ENCODE data around the gene FAAP100. TPM values are rescaled to one million over a fixed set of nuclear protein-coding genes. Genes with fewer than 3 reads are reported as not detected.
"Not testable (repeated sequence)": the region's sequence is repeated elsewhere in the genome, so short reads cannot be mapped to it uniquely, and the experiment has no call there.

FAAP100 gene
- total RNA-seq, 6 experiments from 2014 or later: 21.9 to 27.7 (median 23.9) TPM

DNA sequence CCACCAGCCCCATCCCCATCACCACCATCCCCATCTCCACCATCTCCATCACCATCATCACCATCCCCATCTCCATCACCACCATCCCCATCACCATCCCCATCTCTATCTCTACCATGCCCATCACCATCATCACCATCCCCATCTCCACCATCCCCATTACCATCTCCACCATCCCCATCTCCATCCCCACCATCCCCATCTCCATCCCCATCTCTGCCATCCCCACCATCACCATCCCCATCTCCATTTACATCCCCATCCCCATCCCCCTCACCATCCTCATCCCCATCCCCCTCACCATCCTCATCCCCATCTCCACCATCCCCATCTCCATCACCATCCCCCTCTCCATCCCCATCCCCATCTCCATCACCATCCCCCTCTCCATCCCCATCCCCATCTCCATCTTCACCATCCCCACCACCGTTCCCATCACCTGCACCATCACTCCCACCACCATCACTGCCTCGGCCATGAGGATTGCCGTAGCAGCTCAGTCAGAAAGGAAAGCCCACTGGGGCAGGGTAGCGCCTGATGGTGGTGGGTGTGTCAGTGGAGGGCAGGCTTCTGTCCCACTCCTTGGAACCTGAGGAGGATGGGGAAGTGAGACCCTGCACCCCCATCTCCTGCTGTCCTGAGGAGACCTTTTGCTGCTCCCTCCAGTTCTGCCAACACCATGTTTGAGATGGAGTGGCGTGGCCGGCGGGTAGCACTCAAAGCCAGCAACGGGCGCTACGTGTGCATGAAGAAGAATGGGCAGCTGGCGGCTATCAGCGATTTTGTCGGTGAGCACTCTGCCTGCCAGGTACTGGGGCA is 16.5 kb downstream of the FAAP100 start:
- Mint-ChIP-seq H3K4me3 (no peak overlapping the region), H3K9me3 (no peaks in the 10 kb centered on the region), H3K27ac (no peak overlapping the region), H3K27me3 (ENCODE audit: insufficient read depth) (peaks cover 10% of the 10 kb centered on the region), H3K4me1 (ENCODE audit: low read depth) (no peaks in the 10 kb centered on the region), H3K36me3 (ENCODE audit: low read depth) (no peaks in the 10 kb centered on the region)
- DNase-seq: no peak
- TF ChIP-seq, protein P1, sequence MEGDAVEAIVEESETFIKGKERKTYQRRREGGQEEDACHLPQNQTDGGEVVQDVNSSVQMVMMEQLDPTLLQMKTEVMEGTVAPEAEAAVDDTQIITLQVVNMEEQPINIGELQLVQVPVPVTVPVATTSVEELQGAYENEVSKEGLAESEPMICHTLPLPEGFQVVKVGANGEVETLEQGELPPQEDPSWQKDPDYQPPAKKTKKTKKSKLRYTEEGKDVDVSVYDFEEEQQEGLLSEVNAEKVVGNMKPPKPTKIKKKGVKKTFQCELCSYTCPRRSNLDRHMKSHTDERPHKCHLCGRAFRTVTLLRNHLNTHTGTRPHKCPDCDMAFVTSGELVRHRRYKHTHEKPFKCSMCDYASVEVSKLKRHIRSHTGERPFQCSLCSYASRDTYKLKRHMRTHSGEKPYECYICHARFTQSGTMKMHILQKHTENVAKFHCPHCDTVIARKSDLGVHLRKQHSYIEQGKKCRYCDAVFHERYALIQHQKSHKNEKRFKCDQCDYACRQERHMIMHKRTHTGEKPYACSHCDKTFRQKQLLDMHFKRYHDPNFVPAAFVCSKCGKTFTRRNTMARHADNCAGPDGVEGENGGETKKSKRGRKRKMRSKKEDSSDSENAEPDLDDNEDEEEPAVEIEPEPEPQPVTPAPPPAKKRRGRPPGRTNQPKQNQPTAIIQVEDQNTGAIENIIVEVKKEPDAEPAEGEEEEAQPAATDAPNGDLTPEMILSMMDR (IDR thresholded peaks at IDR 0.05): no peak

DNA sequence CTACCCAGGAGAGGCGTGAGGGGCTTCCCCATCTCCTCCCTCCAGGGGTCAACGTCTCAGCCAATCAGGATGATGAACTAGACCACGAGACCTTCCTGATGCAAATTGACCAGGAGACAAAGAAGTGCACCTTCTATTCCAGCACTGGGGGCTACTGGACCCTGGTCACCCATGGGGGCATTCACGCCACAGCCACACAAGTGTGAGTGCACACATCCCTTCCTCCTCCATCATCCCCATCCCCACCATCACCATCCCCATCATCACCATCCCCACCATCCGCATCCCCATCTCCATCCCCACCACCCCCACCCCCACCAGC is 17.2 kb downstream of the FAAP100 start:
- H3K36me3 Mint-ChIP-seq (ENCODE audit: low read depth): no peaks in the 10 kb centered on the region

DNA sequence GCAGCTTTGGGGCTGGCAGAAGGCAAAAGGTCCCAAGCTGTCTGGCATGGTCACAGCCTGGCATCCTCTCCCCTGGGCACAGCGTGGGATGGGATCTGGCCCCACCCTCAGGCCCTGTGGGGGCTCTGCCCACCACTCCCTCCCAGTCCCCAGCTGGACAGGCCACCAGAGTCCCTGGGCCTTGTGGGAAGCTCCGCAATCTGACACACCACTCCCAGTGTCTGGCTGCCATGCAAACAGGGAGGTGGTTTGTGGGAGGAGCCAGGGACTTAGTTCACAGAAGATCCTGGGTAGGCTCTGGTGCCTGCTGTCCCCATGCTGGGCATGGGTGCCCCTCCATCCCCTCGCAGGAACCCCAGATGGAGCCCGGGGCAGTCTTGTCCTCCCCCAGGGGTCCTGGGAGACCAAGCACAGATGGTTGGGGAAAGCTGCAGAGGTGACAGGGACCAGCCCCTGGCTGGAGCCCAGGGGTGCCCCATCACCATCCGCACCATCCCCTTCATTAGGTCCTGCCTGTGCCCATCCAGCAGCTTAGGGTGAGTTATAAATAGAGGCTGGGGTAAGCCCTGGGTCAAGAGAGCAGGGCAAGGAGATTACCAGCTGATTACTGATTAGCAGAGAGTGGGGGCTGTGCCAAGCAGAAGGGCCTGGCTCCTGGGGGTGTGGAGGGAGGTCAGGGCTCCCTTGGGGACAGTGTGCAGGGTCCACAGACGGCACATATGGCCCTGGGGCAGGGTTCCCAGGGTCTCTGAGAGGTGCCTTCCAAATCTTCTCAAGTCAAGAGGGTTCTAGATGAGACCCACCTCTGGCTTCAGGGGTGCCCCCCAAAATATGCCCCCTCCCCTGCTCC is 17.8 kb downstream of the FAAP100 start:
- TF ChIP-seq, protein P1 (IDR thresholded peaks at IDR 0.05): no peak
- H3K27ac Mint-ChIP-seq: no peak overlapping the region
- no peak overlapping the region for H3K4me3 Mint-ChIP-seq
- no peaks in the 10 kb centered on the region for H3K4me1 Mint-ChIP-seq (ENCODE audit: low read depth)
- DNase-seq: no peak
- H3K36me3 Mint-ChIP-seq (ENCODE audit: low read depth): no peaks in the 10 kb centered on the region
- peaks cover 10% of the 10 kb centered on the region for H3K27me3 Mint-ChIP-seq (ENCODE audit: insufficient read depth)
- H3K9me3 Mint-ChIP-seq: no peaks in the 10 kb centered on the region

More for the DNA sequence above, 17.2 kb downstream of the FAAP100 start:
- Mint-ChIP-seq H3K27me3 (ENCODE audit: insufficient read depth) (peaks cover 10% of the 10 kb centered on the region), H3K9me3 (no peaks in the 10 kb centered on the region), H3K4me3 (no peak overlapping the region), H3K4me1 (ENCODE audit: low read depth) (no peaks in the 10 kb centered on the region), H3K27ac (no peak overlapping the region)
- DNase-seq: no peak
- TF ChIP-seq, protein P1 (IDR thresholded peaks at IDR 0.05): no peak

DNA sequence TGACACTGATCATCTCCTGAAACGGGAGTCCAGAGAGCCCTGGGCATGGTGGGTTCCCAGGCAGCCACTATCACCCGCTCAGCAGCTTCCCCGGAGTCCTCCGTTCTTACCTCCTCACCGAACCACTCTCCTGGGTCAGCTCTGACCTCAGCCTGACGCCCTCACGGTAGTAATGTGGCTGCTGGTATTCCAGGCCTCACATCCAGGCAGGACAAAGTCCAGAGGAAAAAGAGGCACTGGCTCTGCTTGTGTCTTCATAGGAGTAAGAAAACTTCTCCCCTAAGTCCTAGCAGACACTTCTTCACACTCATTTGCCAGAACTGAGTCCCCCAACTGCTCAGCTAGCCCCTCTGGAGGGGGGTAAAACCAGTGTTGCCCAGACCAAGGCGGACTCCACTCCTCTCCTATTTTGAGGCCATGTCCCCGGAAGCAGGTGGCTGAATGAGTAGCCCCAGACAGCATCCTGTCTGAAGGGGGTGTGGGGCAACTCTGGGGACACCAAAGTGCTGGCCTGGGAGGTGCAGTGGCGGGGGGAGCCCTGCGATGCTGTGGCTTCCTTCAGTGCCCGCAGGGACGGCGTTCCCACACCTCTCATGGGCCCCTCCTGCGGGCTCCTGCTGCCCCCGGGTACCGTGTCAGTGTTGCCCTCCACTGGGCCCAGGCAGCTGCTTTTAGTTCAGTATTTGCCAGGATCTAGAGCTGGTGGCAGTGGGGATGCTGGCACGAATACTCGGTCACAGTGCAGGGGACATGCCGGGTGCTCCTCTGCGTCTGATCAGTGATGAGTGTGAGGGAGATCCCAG is 18.6 kb downstream of the FAAP100 start:
- DNase-seq: no peak
- Mint-ChIP-seq H3K36me3 (ENCODE audit: low read depth) (no peaks in the 10 kb centered on the region), H3K9me3 (no peaks in the 10 kb centered on the region), H3K27me3 (ENCODE audit: insufficient read depth) (peaks cover 10% of the 10 kb centered on the region), H3K27ac (no peak overlapping the region), H3K4me1 (ENCODE audit: low read depth) (no peaks in the 10 kb centered on the region), H3K4me3 (no peak overlapping the region)
- TF ChIP-seq, protein P1 (IDR thresholded peaks at IDR 0.05): no peak

DNA sequence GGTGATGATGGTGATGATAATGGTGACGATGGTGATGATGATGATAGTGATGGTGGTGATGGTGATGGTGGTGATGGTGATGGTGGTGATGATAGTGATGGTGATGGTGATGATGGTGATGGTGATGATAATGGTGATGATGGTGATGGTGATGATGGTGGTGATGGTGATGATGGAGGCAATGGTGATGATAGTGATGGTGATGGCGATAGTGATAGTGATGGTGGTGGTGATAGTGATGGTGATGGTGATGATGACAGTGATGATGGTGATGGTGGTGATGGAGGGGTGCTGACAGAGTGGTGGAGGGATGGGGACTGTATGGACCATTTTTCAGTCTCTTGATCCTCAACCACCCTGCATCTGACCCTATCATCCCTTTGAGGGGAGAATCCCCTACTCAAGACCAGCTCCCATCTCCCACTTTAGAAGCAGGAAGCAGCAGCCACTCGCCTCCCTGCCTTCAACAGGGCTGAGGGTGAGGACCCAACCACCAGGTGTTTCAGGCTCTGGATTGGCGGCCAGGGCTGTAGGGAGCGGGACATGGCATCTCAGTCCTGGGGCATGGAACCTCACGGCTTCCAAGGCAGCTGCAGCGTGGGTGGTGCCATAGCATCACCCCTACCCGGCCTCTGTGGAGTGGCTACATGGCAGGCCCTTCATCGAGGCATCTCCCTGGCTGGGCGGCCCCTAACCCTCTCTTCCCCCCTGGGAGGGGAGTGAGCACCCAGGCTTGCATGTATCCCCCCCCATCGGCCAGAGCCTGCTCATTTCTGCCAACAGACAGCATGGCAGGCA is 19.5 kb downstream of the FAAP100 start:
- no peaks in the 10 kb centered on the region; the same call in 1 of the 2 replicates for H3K4me1 Mint-ChIP-seq (ENCODE audit: low read depth)
- H3K27me3 Mint-ChIP-seq (ENCODE audit: insufficient read depth): peaks cover 7% of the 10 kb centered on the region
- no peak overlapping the region for H3K4me3 Mint-ChIP-seq
- H3K27ac Mint-ChIP-seq: no peak overlapping the region
- no peak for DNase-seq
- TF ChIP-seq, protein P1 (IDR thresholded peaks at IDR 0.05): no peak
- no peaks in the 10 kb centered on the region for H3K9me3 Mint-ChIP-seq
- H3K36me3 Mint-ChIP-seq (ENCODE audit: low read depth): no peaks in the 10 kb centered on the region

DNA sequence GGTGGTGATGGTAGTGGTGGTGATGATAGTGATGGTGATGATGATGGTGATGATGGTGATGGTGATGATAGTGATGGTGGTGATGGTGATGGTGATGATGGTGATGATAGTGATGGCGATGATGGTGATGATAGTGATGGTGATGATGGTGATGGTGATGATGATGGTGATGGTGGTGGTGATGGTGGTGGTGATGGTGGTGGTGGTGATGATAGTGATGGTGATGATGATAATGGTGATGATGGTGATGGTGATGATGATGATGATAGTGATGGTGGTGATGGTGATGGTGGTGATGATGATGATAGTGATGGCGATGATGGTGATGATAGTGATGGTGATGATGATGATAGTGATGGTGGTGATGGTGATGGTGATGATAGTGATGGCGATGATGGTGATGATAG is 20.2 kb downstream of the FAAP100 start:
- not testable (repeated sequence) for H3K4me1 Mint-ChIP-seq (ENCODE audit: low read depth); H3K27me3 Mint-ChIP-seq (ENCODE audit: insufficient read depth); H3K9me3 Mint-ChIP-seq; H3K27ac Mint-ChIP-seq; H3K4me3 Mint-ChIP-seq; DNase-seq; H3K36me3 Mint-ChIP-seq (ENCODE audit: low read depth)

DNA sequence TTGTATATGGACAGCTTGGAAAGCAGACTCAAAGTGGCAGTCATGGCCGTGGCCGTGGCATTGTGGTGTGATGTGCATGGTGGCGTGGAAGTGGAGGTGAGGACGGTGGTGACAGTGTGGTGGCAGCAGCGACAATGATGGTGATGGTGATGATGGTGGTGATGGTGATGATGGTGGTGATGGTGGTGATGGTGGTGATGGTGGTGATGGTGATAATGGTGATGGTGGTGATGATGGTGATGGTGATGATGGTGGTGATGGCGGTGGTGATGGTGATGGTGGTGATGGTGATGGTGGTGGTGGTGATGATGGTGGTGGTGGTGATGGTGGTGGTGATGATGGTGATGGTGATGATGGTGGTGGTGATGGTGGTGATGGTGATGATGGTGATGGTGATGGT is 21.1 kb downstream of the FAAP100 start:
- DNase-seq; H3K27me3 Mint-ChIP-seq (ENCODE audit: insufficient read depth); H3K4me3 Mint-ChIP-seq; H3K27ac Mint-ChIP-seq; H3K36me3 Mint-ChIP-seq (ENCODE audit: low read depth); H3K4me1 Mint-ChIP-seq (ENCODE audit: low read depth); H3K9me3 Mint-ChIP-seq: not testable (repeated sequence)

Measured in HFFc6 (cell line).